Left renal cortex interstitium (tissue), 4 donors: ENCODE data around the gene BUD13. TPM values are rescaled to one million over a fixed set of nuclear protein-coding genes. Genes with fewer than 3 reads are reported as not detected.
"Not testable (repeated sequence)": the region's sequence is repeated elsewhere in the genome, so short reads cannot be mapped to it uniquely, and the experiment has no call there.

Experiments
- DNase-seq, 4 donors: peaks; one replicate each; pipeline ENCODE4 v3.0.0-alpha.2; 2013; ENCODE audit warnings: low read depth in 4 of 4, low spot score in 2 of 4, missing footprints in 1 of 4
- polyA plus RNA-seq, 4 donors: library from polyadenylated mRNA; unstranded; fragments of 120-200 nt; gene quantifications; one replicate each; pipeline ENCODE4 v1.2.1, GENCODE V29; 2013; ENCODE audit not compliant: insufficient read length in 4 of 4

Gene BUD13
- polyA plus RNA-seq, 4 donors = 33.7 to 38.4 (median 37.1) TPM

DNA sequence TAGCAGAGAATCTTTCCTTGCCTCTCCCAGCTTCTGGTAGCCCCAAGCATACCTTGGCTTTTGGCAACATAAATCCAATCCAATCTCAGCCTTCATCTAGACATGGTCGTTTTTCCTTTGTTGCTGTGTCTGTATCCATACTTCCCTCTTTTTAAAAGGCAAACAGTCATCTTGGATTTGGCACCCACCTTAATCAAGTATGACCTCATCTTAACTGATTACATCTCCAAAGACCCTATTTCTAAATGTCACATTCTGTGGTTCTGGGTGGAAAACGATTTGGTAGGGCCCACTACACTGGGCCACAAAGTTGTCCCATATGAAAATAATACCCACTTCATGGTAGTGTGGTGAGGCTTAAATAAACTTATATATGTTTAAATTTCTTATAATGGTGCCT is 852 bp downstream of the BUD13 start:
- DNase-seq = no peak

DNA sequence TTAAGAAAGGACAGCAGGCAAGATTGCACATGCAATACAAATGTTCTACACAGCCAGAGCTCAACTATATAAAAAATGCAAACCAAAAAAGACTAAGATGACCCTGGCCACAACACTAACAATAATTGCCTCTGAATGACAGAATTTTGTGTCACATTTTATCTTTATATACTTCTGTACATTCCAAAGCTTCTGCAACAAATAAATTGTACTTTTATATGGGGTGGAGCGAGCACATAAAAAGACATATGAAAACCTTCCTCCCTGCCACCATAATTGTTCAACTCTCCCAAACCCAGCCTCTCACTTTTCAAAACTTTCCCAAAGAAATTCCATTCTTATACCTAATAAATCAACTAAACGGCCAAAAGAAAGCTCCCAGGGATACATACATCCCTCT is 10.7 kb downstream of the BUD13 start:
- peak in 1 of 4 donors; percentile 36 for DNase-seq

DNA sequence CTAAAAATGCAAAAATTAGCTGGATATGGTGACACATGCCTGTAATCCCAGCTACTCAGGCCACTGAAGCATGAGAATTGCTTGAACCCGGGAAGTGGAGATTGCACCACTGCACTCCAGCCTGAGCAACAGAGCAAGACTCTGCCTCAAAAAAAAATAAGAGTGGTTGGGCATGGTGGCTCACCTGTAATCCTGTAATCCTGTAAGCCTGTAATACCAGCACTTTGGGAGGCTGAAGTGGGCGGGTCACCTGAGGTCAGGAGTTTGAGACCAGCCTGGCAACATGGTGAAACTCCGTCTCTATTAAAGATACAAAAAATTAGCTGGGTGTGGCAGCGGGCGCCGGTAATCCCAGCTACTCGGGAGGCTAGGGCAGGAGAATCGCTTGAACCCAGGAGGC is 16.7 kb downstream of the BUD13 start:
- DNase-seq = not testable (repeated sequence)

DNA sequence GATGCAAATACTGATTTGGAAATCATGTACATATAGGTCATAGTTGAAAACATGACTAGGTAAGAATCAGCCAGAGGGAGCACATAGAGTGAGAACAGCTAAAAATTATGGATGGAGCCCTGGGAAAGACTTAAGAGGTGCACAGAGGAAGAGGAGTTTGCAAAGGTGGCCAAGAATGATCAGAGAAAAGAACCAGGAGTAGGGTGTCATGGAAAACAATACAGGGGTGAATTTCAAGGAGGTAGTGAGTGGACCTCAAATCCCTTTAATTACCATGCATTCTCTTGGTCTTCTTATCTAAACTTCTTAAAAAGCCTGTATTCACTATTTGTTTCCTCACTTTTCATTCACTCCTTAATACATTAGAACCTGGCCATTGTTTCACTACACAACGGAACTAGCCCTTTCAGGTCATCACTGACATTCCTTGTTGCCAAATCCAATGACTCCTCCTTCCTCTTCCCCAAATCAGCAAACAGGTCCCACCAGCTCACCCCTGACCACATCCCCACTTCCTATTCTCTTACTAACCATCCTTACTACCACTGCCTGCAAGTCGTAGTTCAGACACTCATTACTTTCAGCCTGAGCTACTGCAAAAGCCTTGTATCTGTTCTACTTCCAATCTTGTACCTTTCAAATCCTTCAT is 22.6 kb downstream of the BUD13 start:
- DNase-seq = no peak

DNA sequence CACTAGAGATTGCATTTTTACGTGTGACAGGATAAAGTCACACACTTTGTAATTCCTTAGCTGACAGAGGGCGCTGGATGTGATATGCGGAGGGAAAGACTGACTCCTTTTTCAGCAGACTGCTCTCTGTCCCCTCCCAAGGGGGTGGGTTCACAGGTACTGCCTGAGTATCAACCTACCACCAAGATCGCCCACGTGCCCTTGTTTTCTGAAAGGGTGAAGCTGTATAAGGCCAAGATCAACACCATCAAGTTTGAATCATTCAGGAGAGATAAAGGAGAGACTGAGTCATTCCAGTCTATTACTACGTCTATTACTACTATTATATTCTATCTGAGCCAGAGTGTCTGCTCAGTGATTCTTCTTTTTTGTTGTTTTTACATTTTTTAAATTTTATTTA is 30.7 kb downstream of the BUD13 start:
- DNase-seq = no peak

DNA sequence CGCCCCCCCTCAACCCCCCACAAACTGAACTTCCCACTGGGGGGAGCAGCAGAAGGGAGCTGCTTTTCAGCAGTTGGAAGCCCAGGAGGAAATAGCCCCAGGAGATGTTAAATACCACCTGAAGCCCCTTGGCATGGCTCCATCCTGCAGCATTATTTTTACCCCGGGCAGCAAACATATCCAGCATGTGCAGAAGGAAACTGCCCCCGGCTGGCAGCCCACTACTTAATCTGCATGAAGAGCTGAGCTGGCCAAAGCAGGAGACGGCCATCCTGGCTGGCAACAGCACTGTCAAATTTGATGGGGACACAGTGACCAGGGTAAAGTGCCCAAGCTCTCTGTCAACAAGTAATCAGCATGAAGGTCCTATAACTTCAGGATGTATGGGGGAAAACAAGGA is 32.0 kb downstream of the BUD13 start:
- no peak for DNase-seq

DNA sequence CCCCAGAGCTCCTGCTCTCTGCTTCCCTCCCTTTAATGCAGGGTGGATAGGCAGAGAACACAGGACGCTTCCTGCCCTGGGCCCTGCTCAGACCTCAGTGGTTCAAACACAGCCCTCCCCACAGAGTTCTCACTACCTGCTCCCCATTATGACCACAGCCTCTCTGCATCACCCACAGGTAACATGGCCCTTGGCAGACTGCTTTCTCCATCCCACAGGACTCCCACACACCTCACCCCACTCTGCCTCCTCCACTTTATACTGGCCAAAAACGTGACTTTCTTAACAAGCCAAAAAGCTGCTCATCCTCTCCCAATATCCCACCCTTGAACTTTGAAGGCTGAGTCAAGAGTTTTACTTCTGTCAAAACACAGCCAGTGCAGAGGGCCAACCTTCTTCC is 33.8 kb downstream of the BUD13 start:
- no peak for DNase-seq

DNA sequence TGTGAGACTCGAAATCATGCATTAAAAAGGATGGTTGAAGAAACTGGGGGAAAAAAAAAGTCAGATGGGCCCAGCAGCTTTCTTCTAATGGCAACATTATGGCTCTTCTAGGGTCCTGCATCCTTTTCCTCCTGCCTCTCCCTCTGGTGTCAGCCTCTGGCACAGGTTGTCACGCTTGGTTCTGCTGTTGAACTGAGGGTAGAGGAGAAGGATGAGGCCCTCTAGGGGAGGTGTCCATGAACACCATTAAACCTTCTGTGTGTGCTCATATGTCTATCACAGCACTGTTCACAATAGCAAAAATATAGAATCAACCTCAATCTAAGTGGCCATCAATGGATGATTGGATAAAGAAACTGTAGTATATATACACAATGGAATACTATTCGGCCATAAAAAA is 36.0 kb downstream of the BUD13 start:
- DNase-seq = no peak

DNA sequence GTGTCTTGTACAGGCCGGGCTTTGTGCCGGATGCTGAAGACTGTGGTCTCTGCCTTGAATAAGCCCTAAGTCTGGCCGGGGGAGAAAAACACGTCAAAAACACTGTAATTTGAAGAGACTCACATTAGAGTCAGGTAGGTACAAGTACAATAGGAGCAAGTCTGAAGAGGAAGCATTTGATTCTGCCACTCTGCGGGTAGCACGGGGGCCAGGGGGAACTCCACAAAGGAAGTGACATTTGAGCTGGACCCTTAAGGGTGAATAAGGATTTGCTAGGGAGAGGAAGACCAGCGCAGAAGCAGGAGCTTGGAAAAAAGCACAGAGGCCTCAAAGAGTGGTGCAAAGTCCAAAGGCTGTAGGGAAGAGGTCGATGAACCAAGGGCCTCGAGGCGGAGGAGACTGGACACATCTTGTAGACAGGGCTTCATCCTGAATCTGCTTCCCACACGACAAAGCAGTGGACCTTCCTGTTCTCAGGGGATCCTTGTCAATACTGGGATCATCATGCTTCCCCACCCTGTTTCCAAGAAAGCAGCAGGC is 38.7 kb downstream of the BUD13 start:
- no peak for DNase-seq

DNA sequence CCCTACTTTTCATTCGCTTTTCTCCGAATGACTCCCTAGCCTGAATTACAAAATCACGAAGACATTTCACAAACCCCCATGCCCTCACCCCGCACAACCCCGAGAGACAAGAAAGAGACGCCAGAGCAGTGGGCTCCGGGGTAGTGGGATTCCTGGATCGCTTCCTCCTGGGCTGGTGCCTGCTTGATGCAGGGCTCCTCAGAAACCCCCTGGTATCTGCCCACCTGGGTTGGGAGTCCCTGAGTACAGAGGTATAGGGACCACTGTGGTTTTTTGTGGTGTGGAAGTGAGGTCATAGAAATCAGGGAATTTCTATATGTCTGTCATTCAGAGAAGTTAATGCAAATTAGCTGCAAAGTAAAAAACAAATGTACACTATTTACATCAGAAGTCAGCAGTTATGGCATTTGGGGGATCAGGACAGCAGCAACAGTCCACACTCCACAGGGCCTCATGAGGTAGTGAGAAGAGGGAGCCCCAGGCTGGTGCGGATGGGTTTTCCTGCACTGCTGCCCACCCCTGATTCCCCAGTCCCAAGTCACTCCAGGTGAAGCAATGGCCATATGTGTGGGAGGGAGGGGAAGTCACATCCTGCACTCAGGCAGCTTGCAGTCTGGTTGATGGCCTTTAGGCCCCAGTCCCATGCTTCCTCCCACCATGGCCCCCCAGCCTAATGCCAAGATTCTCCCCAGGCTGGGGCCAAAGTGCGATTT is 39.6 kb downstream of the BUD13 start:
- no peak for DNase-seq

DNA sequence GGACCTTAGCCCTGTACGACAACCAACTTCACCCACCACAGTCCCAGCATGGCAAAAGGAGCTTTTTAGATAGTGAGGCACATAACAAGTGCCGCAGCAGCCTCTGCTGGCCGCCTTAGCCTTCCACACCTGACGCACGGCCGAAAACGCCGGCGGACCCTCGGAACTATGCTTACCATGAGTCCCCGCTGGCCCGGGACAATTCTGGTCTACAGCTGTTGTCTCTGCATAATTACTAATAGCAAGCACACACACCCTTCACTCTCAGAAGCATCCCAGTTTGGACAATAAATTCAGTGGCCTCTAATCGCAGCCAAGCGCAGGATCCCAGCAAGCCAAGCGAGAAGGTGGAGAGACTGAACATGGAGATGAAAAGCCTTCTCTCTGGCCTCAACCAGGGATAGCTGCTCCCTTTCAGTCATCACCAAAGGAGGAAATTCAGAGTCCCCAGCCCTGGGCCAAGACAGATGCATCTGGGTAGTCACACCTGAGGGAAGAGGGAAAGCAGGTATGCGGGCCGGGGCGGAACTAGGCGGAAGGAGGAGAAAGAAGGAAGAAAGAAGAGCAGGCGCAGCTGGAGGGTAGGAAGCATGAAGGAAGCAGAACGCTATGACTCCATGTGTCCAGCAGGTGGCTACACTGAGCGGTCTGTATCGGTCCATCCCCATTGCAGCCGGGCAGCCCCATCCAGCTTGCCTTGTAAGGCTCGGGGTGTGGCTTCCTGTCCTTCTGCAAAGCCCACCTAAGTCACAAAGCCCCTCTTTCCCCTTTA is 40.3 kb downstream of the BUD13 start:
- peak in 2 of 4 donors; percentile 45 to 55 for DNase-seq

DNA sequence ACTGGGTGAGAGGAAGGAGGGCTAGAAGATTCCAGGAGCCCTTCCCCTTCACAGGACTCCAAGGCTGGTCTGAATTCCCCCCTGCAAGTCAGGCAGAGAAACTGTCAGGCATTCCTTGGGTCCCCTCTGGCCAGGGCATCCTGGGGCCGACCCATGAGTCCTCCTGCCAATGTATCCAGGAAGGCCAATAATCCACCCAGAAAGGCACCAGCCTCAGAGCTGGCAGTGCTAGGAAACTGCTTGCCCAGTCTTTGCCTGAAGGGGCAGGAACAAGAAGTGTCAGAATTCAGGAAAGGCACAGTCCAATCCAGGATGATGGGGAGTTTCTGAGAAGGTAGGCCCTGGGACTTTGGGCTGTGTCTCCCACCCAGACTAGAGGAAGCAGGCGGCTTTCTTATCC is 41.0 kb downstream of the BUD13 start:
- no peak for DNase-seq

DNA sequence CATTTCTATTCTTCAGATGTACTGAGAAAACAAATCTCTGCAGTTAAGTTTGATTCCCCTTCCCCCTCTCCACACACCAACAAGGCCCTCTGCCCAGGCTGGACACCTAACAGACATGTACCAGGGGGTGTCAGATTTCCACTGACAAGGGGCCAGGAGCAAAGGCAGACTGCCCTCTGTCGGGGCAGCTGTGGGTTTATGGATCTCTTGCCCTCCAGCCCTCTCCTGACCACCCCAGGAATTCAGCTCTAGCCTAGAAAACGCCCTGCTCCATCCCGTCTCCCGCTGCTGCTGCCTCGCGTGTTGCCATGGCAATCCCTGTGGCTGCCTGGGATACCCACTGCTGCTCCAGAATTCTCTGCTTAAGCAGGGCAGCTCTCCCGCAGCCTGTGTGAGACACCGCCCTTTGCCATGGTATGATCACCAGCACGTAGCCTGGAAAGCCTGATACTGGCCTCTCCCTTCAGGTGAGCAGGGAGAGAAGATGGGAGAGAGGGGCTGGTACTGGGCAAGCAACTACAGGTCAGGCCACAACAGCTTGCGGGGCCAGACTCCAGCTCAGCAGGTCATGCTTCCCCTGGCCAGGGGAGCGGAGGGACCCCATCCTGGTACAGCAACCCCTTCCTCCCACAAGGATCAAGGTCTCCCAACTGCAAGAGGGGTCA is 41.6 kb downstream of the BUD13 start:
- DNase-seq = no peak

DNA sequence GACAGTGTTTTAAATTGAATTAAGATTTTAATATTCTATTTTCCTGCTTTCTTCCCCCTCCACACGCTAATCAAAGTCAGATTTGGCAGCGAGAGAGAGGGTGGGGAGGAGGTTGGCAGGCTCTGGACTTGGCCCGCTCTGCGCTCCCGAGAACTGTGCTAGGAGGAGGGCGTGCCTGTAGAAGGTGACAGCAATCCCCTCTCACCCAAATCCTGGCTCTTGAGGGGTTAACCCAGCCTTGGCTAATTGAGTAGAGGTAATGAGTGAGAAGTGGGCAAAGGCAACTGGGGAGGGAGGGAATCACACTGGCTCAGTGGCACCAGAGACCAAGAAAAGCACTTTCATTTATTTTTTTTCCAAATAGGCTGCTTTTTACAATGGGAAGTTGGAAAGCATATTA is 42.2 kb downstream of the BUD13 start:
- DNase-seq = no peak

DNA sequence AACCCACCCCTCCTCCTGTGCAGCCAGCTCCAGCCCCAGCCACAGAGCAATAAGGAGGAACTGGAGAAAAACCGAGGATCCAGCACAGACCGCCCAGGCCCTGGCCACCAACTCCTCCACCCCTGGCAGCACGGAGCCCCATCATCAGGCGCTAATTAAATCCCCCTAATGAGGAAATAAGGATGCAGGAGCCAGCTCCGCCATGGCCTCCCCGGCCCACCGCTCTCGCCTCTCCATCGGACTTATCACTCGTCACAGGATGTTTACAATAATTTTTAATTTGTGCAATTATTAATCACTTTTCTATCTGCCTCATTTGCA is 42.6 kb downstream of the BUD13 start:
- DNase-seq = no peak

DNA sequence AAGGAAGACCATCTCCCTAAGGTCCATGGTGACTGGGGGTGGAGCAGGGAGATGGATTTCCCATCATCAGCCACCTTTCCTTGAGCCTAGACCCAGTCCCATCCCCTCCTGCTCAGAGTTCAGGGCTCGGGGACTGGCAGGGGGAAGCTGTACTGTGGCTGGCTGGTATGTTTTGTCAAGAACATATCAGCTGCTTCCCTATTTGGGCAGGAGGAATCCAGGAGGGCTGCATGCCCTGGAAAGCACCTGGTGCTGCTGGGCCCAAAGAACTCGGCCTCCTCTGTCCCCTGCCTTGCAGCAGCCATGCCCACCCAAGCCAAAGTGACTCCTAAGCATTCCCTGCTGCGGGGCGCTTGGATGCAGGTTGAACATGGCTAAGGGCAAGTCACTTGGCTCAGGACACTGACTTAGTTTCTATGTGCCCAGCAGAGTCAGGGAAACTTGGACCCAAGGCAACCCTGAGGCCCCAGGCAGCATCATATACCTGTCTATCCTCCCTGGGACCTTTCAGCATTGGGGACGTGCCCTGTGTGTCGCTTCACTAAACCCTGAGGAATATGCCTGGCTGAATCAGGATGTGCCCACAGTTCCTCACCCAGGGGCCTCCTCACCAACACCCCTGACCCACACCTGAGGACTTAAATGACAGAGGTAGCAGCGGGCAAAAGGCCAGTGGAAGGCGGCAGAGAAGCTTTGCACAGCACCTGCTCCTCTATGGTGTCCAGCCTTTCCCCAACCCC is 43.1 kb downstream of the BUD13 start:
- no peak for DNase-seq

DNA sequence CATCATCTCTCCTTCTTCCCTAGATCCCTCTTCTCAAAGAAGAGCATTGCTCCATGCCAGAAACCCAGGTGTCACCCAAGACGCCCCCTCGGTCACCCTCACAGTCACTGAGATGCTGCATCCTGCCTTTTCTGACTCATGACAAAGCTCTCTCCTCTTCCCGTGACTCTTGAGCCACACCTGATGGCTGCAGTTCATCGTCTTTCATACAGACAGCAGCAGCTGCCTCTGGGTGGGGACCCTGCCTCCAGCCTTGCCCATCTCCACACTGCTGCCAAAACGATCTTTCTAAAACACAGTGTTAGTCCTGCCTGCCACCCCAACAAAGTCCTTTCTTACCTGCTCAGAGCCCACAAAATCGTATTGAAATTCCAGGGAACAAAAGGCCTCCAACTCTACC is 44.8 kb downstream of the BUD13 start:
- DNase-seq = no peak

DNA sequence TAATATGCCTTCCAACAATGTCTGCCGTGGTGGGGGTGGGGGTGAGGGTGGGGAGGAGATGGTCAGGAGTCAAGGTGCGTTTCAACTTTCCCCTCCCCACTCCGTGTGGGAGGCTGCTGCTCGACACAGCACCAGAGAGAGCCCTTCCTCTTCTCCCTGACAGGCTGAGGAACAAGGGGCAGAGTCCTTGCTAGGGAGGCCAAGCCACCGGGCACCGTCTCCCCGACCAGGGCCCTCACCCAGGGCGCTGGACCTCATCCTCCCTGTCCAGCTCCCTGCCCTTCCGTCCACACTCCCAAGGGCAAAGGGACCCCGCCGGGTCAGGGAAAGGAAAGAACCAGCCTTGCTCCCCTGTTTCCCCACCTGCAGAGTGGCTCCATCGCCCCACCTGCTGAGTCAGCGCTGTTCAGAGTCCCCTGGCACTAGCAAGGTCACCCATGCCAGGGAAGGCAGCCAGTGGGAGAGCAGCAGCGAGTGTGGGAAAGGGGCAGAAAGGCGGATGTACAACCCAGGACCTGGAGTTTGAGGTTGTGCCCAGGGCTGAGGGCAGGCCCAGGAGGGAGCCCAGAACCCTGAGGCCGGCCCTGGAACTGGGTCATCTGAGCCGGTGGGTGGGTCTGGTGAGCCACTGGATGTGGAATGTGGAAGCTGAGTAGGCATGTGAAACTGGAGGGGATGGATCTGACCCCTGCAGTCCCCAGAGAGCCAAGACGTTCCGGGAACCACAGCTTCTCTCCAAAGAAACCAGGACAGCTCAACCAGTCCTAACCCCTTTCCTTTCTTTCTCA is 47.2 kb downstream of the BUD13 start:
- no peak for DNase-seq

DNA sequence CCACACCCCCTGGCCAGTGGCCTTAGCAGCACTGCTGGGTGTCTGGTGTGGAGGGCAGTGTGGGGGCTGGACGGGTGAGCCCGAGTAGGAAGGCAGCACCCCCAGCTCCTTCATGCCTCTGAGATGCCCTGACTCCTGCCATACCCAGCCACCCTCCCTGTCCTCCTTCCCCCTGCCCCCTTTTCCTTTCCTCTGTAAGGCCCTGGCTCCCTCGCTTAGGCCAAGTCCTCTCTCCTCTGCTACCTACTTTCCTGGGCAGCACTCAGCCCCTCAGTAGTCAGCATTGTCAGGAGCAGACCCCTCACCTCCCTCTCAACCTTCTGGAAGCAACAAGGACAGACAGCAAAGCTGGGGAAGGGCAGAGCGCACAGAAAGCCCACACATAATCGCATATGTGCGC is 48.0 kb downstream of the BUD13 start:
- no peak for DNase-seq

DNA sequence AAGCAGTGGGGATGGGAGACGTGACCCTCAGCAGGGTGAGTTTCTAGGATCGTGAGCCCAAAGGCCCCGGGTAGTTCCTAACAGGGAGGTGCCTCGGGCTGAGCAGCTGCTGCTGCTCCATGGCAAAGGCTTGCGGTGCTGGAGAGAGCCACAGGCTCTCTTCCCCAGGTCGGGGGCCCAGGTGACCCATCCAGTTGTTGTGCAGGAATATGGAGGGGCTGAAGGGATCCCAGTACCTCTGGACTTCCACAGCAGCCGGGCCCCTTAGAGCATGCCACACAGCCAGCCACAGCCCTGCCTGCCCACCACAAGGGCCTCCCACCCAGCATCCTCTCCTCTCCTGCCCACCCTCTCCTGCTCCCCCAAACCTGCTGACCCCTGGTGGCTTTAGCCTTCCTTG is 49.3 kb downstream of the BUD13 start:
- DNase-seq = no peak
